HG03103 (cell line): ENCODE data around the gene TSHZ1.

Source experiments
- ATAC-seq: cut with Tn5 transposase; IDR thresholded peaks from one replicate; pipeline ENCODE4 v1.9.1; 2021; ENCODE audit warnings: low read depth; ENCODE audit not compliant: unreplicated experiment

TSHZ1 gene

DNA sequence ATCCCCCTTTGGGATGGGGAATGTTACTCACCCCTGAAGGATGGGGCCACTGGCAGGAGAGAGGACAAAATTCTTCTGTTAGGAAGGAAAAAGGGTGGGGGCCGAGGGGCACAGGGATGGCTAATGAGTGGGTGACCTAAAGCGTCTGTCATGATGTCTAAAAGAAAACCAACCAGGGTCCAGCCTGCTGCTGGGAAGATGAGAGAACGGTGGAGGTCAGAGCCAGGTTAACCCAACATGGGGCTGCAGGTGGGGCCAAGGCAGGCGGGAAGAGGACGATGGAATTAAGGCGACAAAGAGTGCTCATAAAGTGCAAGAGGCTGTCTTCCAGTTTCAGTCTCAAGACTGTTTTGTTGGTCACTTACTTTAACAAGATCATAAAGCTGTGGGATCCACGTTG lies 126.8 kb downstream of the TSHZ1 start:
- no peak for ATAC-seq

DNA sequence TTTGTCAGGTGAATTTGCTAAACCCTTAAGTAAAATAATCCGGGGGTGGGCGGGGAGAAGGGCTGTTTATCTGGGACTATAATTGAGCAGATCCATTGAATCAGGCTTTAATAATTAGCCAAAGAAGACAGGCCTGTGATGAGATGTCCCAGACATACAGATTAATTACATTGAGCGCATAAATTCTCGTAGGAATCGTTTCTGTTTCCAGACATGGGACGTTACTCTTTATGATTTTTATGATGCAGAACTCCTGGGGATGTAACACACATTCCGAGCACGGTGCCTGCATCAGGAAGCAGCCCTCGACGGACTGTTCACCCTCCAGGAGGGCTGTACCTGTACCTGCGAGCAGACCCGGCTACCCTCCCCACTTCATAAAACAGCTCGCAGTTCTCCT lies 128.0 kb downstream of the TSHZ1 start:
- no peak for ATAC-seq
